GM18498 (cell line): ENCODE measurements around the gene SSBP2.
"Not testable (repeated sequence)": the region's sequence is repeated elsewhere in the genome, so short reads cannot be mapped to it uniquely, and the experiment has no call there.

Experiments
- ATAC-seq: cut with Tn5 transposase; IDR thresholded peaks from one replicate; pipeline ENCODE4 v1.9.1; 2021; ENCODE audit warnings: mild to moderate bottlenecking, moderate library complexity; ENCODE audit not compliant: unreplicated experiment

The SSBP2 gene

DNA sequence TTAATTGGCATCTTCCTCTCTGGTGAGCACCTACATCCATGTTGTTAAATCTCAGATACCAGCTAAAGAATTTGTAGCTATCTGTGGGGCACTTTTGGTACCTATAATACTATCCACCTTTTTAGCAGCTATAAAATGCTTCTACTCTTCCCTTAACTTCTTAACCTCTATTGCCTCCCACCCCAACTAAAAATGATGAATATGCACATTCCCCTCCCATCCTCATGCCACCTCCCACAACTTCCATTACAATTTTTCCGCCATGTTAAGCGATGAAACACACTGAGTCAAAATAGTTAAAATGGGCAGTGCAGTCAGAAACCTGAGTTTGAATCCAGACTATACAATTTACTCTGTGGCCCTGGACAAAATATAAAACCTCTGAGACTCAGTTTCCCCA lies 10.1 kb downstream of the SSBP2 start:
- no peak for ATAC-seq

DNA sequence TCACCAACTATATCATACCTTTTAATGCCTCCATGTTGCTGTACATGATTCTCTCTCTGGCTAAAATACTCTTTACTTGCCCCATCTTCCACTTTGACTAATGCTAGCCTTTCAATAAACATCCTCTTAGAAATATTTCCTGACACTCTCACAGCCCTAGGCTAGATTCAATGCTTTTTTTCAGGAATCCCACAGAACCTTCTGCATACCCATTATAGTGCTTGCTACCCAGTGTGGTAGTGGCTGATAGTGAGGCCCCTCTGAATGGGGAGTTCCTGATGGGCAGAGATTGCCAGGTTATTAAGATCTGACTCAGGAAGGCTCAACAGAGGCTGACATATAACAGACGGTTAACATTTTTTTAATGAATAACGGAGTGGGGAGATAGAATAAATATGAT lies 11.6 kb downstream of the SSBP2 start:
- ATAC-seq, result no peak

DNA sequence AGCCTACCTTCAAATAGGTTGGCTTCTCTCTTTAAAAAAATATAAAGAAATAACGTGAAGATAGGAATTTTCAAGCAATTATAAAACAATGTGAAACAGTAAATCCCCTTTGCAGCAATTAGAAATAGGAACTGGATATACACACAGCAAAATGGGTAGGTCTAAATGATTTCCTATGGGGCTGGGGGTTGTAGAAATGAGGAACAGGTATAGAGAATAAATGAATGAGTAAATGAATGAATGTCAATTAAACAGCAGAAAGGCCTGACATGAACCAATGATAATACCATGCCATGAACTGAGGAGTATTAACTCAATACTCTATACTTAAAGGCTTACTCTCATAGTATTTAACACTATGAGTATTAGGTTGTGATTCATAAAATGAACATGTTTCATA lies 21.6 kb downstream of the SSBP2 start:
- ATAC-seq, result no peak

DNA sequence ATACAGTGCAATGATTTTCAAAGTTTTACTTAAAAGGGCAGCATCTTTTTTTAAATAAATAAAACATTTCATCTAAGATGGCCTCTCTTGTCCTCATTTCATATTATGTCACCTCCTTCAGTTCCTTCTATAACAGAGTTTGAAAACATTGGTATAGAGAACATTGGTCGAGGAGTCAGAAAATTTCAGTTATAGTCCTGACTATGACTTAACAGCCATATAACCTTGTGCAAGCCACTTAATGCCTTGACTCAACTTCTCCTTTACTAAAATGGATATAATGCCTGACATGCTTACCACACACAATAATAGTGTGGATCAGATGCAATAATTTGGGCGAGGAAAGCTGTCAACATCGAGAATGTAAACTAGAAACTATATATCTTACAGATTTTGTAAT lies 22.6 kb downstream of the SSBP2 start:
- ATAC-seq, result no peak

DNA sequence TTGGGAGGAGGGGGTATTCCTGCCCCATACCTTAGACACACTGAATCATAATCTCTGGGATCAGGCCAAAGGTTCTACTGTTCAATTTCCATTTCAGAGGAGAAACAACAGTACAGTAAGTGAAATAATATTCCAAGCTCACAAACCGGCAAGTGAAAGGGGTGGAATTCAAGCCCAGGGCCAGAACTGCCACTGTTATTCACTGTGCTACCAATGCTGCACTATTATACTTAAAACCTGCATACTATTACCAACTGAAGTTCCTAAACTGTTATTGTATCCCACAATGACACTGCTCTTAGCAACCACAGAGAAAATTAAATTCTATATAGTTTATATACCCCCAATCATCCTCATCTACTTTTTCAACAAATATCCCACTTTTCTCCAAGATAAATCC lies 24.6 kb downstream of the SSBP2 start:
- ATAC-seq, result no peak

DNA sequence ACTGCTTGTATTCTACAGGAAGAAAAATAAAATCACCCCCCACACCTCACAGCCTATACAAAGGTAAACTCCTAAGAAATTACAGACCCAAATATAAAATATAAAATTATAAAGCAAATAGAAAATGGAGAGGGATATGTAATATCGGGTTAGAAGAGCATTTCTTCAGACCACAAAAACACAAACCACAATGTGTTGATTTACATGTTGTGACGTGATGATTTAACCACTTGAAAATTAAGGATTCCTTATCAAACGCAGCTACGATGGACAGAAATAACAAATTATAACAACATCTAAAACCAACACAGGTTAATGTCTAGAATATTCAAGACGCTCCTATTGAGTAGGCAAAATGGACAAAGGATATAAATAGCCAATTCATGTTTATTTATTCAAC lies 26.3 kb downstream of the SSBP2 start:
- no peak for ATAC-seq

DNA sequence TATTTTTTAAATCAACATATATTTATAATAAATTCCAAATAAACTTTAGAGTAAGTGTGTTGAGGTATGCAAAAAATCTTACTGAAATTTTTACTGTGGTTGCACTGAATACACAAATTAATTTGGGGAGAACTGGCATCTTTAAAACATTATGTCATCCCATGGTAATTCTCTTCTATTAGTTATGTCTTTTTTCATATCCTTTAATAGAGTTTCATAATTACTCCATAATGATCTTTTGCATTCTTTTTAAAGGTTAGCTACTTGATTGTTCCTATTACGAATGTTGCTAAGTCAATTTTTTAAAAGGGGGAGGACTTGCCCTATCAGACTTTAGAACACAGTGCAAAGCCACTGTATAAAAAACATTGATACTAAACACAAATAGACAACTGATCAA lies 26.8 kb downstream of the SSBP2 start:
- ATAC-seq, result no peak

DNA sequence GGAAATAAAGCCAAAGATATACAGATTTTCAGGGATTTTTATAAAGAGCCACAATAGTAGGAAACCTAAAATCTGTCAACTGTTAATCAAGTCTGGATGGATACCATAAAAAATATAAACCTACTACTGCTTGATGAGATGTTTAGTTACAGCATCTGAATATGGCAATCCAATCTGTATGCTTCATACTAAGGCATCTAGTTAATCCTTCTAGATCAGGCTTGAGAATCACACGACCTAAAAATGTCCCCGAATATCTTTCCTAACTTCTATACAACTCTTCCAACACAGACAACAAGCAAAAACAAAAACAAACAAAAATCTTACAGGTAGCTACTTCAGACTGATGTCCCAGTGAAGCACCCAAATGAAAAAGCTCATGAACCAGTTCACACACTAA lies 29.8 kb downstream of the SSBP2 start:
- no peak for ATAC-seq

DNA sequence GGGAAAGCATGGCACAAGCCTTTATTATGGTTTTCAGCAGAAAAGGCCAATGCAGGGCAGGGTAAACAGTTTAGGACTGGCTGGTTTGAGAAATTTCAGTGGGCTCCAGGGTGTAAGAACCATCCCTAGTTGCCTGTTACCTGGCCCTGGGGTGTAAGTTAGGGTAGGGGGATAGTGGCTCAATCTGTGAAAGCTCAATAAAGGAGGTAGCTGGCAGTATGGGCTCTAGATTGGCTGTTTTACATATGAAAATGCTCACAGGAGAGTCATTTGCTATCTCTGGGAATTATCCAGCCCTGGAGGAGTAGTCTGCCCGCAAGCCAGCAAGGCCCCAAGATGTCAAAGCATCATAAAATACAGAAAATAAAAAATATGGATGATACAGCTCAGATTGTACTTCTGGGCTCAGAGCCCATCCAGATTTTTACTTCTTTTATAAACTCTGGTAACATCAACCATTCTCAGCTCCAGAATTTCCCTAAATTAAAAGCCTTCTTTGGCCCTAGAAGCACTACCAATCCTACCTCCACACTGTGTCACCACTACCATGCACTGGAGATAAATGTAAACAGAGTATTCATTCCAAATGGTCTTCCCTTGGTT lies 31.1 kb downstream of the SSBP2 start:
- no peak for ATAC-seq

DNA sequence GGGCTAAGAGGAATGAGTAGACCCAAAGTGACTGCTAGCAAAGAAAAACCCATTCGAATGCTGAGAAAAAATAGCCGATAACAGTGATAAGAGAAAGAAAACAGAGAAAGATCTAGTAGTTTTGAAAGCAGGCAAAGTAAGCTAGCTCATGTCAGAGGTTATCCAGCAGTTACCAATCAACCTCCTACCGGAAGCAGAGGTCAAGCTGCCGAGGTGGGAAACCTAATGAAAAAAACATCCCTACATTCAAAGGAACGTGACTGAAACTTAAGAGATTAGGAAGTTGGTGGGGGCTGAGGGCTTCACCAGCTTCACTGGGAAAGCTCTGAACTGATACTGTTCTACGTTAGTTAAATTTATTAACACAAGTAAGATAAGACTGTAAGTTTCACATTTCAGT lies 32.6 kb downstream of the SSBP2 start:
- ATAC-seq, result no peak

DNA sequence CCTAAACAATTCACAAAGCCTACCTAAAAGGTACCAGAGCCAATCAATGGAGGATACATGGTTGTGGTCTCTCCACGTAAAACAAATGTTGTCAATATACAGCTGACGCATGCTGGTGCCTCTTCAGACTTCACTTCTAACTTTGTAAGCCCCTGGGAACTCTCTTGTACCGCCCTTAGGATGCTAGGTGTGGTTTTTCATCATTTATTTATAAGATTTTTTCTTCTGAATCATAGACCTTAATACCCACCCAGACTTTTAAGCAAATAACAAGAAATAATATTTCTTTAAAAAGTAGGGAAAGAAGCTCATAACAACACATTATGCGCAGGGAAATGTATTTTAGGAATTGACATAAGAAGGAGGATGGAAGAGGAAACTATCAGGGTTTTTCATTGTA lies 33.0 kb downstream of the SSBP2 start:
- ATAC-seq, result no peak

DNA sequence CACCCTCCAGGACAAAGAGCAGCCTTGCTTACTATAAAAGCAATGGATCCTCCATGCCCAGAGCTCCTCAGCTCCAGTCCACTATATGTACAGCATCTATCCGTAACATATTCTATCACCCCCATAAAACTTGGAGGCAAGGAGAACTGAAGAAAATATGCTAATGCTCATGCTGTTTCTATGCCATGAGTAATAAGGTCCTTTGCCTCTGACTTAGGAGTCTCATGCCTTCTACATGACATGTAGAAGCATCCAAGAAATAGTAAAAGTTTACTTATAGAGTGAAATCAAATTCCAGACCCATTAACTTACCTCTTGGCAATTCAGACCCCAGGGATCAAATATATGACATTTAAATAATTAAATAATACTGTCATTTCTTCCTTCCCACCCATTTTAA lies 33.7 kb downstream of the SSBP2 start:
- ATAC-seq, result no peak

DNA sequence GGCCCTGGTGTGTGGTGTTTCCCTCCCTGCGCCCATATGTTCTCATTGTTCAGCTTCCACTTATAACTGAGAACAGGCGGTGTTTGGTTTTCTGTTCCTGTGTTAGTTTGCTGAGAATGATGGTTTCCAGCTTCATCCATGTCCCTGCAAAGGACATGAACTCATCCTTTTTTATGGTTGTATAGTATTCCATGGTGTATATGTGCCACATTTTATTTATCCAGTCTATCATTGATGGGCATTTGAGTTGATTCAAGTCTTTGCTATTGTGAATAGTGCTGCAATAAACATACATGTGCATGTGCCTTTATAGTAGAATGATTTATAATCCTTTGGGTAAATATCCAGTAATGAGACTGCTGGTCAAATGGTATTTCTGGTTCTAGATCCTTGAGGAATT lies 36.8 kb downstream of the SSBP2 start:
- ATAC-seq, result not testable (repeated sequence)

DNA sequence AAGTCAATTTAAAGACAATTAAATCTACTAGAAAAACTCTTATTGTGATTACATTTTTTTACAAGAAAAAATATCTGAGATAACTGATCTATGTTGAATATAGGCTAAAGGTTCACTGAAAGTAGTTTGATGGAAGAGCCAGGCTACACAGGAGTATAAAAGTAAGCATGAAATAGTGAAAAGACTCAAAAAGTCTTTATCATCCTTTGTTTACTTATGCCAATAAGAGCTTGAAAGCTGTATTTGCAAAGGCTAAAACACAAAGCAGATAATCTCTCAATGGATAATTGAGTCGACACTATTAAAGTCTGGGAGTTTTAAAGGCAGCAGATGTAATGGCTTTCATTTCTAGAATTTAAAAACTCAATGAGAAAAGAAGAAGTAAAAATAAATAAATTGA lies 42.0 kb downstream of the SSBP2 start:
- no peak for ATAC-seq

DNA sequence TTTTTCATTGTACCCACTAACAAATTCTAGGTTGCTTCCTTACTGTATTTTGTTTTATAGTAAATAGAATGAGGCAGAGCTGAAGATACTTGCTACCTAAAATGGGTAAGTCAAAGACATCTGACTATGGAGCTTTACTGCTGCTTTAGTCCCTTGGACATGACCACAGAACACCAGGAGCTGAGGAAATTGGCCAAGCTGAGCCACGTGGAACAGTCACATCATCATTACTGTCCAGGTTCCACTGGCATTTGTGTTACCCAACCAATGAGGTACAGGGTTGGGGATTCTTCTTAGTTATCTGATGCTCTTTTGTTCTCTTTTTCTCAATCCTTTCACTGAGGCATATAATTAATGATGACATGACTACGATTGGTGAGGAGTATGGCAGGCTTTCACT lies 47.1 kb downstream of the SSBP2 start:
- no peak for ATAC-seq

DNA sequence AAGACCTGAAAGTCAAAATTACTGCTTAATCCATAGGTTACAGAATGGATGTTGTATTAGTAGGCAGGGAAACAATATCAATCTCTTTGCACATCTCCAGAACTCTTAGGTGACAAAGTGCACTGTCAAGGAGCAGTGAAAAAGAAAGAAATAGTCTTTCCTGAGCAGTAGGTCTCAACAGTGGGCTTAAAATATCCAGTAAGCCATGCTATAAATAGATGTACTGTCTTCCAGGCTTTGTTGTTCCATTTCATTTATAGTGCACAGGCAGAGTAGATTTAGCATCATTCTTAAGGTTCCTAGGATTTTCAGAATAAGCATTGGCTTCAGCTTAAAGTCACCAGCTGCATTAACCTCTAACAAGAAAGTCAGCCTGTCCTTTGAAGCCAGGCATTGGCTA lies 50.7 kb downstream of the SSBP2 start:
- ATAC-seq, result no peak

DNA sequence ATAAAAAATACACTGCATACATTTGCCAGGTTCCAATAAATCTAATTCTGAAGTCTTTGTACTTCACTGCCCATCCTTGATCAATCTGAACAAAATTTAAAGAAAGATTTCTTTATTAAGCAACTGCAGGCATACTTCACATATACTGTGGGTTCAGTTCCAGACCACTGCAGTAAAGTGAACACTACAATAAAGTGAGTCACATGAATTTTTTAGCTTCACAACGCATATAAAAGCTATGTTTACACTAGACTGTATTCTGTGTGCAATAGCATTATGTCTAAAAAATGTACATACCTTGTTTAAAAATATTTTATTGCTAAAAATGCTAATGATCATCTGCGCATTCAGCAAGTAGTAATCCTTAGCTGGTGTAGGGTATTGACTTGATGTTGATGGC lies 52.1 kb downstream of the SSBP2 start:
- ATAC-seq, result no peak

DNA sequence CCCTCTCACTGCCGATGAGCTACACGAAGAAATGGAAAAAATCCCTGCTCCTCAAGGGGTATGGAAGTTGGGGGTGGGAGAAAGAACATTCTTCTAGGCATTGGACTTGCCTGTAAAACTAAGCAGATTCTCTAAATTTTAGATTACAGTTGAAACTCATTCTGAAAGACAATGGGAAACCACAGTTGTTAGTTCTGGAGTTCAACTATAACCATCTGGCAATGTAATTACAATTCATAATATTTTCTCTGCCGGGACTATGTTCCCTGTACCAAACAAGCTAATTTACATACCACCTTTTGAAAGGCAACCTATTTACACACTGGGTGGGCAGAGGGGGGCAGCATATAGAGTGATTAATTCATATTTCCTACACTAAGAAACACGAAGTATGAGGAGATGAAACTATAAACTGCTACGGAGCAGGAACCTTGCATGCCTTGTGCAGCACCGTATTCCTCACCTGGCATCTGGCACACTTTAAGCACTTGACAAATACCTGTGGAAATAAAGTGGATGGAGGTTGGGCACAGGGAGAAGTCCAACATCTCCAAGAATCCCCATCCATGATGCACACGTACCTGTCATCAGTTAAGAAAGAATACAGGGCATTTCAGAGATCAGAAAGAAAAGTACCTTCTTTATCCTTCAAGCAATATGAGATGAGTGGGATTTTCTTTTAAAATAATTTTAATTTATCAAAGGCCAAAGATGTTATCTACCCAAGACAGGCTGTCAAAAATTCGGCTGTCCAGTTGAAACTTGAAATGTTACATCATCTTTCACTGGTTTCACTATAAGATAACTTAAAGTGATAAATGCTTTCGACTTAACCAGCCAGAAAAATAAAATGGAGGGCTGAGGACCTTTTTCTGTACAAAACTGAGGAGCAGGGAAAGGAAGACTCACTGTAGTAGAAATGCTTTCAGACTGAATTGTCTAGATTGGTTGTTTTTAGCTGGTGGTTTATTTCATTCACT lies 54.2 kb downstream of the SSBP2 start:
- no peak for ATAC-seq

DNA sequence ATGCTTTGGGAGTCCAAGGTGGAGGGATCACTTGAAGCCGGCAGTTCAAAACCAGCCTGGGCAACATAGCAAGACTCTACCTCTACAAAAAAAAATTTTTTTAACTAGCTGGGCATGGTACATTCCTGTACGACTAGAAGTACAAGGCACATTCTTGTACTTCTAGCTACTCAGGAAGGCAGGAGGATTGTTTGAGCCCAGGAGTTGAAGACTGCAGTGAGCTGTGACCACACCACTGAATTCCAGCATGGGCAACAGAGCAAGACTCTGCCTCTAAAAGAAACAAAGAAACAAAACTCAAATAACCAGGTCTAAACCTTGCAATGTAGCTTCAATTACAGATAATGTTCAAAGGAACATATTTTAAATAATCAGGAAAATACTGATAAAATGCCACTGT lies 56.2 kb downstream of the SSBP2 start:
- ATAC-seq, result no peak

DNA sequence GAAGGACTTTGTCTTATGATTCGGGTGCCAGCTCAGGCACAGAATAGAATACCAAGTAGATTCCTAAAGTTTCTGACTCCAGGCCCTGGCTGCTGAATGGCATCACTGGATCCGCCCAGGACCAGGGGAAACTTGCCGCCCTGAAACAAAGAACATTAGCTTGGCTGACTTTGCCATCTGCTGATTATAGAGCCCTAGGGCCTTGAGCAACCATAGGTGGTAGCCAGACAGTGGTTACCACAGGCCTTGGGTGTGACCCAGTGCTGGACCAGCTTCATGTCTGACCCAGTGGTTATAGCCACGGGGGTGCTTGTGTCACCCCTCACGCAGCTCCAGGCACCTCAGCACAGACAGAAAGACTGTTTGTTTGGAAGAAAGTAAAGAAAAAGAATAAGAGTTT lies 62.7 kb downstream of the SSBP2 start:
- no peak for ATAC-seq

DNA sequence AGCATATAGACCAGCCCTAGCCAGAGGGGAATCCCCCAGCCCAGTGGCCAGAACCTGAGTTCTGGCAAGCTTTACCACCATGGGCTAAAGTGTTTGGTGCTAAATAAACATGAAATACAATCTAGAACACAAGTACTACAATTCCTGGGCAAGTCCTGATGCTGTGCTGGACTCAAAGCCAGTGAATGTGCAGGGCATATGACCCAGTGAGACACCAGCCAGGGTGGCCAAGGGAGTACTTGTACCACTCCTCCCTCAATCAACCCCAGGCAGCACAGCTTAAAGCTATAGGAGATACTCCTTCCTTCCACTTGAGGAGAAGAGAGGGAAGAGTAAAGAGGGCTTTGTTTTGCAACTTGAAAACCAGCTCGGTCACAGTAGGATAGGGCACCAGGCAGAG lies 63.6 kb downstream of the SSBP2 start:
- ATAC-seq, result no peak

DNA sequence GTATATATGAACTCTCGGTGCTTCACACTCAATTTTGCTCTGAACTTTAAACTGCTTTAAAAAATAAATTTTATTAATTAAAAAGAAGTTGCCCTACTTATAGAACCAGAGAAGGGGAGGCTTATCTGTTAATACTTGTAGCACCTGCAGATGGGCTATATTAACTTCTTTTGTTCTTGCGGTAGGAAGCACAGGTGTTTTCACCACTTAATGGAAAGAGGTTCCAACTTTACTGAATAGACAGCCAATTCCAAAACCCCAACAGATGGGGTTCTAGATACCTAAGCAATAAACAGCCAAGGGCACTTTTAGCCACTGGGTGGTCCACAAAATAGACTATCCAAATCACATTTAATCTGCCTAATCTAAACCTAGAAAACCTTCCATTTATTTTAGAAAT lies 65.4 kb downstream of the SSBP2 start:
- no peak for ATAC-seq

DNA sequence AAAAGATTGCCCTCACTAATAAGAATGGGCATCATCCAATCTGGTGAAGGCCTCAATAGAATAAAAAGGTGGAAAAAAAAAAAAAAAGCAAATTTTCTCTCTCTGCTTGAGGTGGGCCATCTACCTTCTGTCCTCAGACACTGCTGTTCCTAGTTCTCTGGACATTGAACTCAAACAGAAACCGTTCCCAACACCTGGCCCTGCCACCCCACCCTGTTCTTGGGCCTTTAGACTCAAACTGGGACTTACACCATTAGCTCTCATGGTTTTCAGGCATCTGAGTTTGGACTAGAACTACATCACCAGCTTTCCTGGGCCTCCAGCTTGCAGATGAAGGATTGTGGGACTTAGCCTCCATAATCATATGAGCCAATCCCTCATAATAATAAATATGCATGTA lies 71.0 kb downstream of the SSBP2 start:
- ATAC-seq, result no peak
